HL-60/S4 treated with phorbol 12-myristate 13-acetate at 8.2 ng/mL for 4 days and 3 days (cell line): ENCODE data around the gene ZIC4.

ENCODE experiments used
- in situ Hi-C: fragments of 300-500 bp; cut with MboI; formaldehyde crosslinking; loops from 2 replicates; pipeline ENCODE4 v1.15.0; 2022; ENCODE audit warnings: low sequenced_read_pairs

ZIC4 gene

DNA sequence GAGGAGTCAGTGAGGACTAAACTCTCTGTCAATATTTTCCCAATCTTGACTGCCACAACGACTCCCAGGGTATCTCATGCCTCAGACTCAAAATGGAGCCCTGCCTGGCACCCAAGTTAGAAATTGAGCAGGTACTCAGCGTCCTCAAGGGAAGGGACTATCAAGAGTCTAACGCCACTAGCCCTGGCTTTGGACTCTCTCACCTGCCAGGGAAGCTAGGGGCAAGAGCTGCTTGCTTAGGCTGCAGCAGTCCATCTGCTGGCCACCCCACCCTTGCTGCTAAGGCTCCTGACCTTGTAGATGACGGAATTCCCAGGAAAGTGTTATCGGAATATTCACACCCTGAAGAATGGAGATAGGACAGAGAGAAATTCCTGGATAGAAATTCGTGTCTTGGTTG, 33.0 kb downstream of the ZIC4 start:
- in situ Hi-C loops, result no loop called here

DNA sequence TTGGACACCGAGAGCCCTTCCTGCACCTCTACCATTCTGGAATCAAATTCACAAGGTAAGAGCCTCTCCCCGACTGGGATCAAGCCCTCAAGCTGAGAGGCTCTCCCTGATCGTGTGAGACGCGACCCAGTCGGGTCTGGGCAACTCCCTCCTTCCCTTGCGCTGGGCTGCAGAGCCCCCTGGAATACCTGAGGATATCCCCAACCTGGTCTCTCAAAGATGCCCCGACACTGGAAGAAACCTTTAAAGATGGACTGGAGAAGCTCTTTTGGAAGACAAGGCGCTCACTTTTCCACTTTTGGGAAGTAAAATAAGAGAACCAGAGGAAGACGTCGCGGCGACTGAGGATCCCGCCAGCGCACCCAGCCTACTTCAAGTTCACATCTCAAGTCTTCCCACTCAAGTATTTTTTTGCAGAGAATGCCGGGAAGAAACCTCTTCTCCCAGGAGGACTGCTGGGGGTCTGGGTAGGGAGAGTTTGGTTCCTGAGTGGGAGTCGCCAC, 33.8 kb downstream of the ZIC4 start:
- in situ Hi-C loops, result no loop called here

- in situ Hi-C loops, result no loop called here
Measured at GRCh38 chr3:147371771-147372340, 34.5 kb downstream of the ZIC4 start.

DNA sequence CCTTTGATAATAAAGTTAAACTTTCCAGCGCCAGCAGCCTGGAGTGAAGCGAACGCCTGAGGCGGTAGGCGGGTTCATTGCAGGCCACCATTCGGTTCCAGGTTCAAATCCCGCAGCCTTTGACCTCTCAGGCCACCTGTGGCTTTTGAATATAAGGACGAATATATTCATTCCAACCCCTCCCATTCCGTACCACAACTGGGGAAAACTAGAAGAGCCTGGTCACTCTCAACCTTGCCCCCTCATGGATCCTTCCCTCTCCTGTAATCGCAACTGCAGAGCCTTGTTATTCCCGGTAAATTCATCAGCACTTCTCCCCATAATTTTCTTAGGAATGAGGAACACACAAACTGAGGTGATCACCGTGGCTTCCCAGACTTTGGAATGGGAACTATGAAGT, 35.2 kb downstream of the ZIC4 start:
- in situ Hi-C loops, result no loop called here

GRCh38 chr3:147370349-147370748, 36.0 kb downstream of the ZIC4 start:
- in situ Hi-C loops, result no loop called here

DNA sequence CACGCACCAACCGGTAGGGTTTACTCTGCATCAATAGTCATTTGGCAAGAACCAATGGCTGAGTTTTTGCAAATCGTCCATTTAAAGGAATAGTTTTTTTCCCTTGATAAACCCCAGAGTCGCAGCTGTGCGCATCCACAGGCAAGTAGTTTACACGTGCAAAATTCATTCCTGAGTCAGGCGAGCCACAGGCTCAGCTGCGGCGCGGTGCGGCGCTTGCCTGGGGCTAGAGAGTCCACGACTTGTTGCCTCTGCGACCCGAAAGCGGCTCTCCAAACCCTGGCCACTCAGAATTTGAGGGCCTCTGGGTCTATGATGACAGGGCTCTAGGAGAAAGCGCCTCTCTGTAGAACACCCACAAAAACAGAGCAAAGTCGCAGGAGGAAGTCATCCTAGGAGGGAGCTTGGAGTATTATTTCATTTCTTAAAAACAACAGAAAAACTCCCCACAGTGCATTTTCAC, 36.7 kb downstream of the ZIC4 start:
- in situ Hi-C loops, result no loop called here

GRCh38 chr3:147369231-147369630, 37.1 kb downstream of the ZIC4 start:
- in situ Hi-C loops, result no loop called here

- in situ Hi-C loops, result no loop called here
Measured at GRCh38 chr3:147368561-147369221, 37.7 kb downstream of the ZIC4 start.

- in situ Hi-C loops, result no loop called here
Measured at GRCh38 chr3:147368151-147368550, 38.2 kb downstream of the ZIC4 start.

- in situ Hi-C loops, result no loop called here
Measured at GRCh38 chr3:147367676-147368075, 38.7 kb downstream of the ZIC4 start.

DNA sequence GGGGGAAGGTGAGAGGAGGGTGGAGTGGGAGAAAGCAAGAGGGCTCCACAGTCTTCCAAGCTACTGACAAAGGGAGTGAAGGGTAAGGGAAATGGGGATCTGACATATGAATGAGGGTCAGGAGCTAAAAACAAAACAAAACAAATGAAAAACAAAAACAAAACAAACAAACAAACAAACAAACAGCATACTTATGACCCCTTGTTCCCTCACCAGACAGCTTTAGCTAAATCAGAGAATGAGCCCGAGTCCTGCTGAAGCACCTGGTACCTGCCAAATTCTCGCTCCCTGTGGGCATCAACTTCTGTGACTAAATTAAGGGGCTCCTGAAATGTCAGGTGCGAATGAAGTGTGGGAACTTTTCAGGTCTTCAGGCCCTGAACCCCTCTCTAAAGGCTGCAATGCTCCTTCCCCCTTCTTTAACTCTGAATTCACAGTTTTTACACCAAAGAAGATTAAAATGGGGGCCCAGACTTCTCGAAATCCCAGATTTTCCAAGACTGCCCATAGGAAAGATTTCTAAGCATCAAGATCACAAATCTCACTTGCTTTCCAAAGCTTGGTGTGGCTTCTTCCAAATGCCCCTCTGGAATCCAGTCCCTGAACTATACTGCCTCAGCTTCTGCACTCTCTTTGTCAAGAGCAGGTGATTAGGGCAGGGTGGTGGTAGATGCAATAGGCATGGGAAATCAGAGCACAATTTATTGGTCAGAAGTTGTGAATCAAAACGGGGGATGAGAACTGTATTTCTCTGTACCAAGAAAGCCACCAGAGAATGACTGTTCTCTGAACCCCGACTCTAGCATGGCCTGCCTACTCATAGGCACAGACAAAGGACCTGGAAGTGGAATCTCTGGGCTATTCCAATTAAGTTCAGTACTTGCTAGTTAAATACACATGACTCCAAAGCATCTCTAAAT, 40.9 kb downstream of the ZIC4 start:
- in situ Hi-C loops, result no loop called here

DNA sequence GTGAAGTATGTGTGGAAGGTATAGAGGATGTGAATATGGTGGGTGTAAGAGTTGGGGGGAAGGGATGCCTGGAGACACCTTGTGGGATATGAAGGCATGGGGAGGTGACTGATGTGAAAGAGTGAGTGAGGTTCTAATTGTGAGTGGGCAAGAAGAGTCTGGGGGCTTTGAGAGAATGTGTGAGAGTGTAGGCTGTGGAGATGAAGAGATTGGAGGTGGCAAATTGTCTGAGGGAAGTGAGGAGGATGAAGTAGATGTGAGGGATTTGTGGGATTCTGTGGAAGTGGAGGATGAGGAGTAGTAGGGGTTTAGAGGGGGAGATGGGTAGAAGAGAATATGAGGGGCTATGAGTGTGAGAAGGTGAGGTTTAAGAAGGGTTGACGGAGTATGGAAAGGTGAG, 41.6 kb downstream of the ZIC4 start:
- in situ Hi-C loops, result no loop called here

GRCh38 chr3:147361454-147362420, 44.6 kb downstream of the ZIC4 start:
- in situ Hi-C loops, result no loop called here

- in situ Hi-C loops, result no loop called here
Measured at GRCh38 chr3:147360646-147361453, 45.5 kb downstream of the ZIC4 start.

DNA sequence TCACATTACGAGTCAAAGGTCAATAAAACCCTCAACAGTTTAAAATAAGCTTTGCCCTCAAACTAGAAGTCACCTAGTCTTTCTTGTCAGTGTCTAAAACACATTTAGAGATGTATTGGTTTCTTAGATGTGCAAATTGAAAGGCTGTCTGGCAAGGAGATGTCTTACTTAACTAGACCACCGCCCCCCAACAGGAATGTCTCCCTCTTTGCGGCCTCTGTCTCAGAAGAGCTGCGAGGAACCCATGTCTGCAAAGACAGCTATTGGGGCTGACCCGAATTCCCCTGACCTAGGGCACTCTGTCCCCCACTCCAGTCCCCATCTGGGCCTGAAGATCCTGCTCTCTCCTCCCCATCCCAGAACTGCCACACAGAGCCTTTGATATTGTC, 46.3 kb downstream of the ZIC4 start:
- in situ Hi-C loops, result no loop called here

- in situ Hi-C loops, result no loop called here
Measured at GRCh38 chr3:147359177-147360050, 46.9 kb downstream of the ZIC4 start.

DNA sequence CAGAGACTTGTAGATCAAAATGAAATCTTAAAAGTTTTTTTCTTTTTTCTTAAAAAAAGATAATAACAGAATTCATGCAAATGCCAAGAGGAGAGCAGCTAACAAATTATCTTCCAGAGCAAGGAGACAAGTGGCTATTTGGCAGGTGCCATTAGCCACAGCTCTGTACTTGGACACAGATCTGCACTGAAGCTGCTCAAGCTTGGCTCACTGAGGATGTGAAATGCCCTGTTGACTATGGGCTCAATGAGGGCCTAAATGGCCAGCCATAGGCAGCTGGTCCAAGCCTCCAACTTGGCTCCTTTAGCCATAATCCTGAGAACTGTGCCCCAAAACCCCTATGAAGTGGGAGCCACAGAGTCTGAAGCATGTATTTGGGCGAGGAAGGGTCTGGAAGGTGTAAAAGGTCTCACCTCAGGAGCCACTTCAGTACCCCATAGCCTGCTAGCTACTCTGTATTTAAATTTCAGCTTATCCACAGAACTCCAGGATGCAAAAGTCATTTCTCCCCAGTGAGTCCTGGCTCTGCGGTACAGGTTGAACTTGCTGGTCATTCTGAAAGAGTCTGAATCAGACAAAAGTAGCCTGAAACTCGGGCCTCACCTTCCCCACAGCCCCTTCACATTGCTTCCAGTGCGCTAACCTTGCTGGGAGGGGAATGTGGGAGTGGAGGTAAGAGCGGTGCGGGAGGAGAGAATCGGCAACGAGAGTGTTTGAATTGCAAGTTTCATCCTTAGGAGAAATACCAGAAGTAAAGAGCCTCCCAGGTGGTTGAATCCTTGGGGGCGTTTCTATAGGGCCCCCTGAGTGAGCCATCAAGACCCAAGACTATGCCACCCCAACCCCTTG, 48.0 kb downstream of the ZIC4 start:
- in situ Hi-C loops, result no loop called here
